Measurements from ENCODE around the gene IMP4.

GRCh38 chr2:130344578-130344977 lies 1.9 kb downstream of the IMP4 start:
- no peak for TF ChIP-seq CTCF (IDR thresholded peaks at IDR 0.05; ENCODE audit: low read length)
- no peak for TF ChIP-seq EZH2phosphoT487 (IDR thresholded peaks at IDR 0.05; ENCODE audit: low read length)
- no peak for TF ChIP-seq EZH2 (optimal IDR thresholded peaks at IDR 0.05; ENCODE audit: low read depth, low read length)
